HepG2 (cell line): ENCODE data around the gene NFIC. TPM values are rescaled to one million over a fixed set of nuclear protein-coding genes. Genes with fewer than 3 reads are reported as not detected.
A peak's percentile ranks its signal among the peaks of the same experiment; 100 is the strongest.

Experiments used
- ARNT2 ChIP-seq: sonication (generic); formaldehyde crosslinking; IDR thresholded peaks from 2 replicates; pipeline ENCODE4 v1.8.0; 2022; ENCODE audit warnings: mild to moderate bottlenecking, low read depth, missing genetic modification reagents, moderate library complexity
- BCL3 ChIP-seq: sonication (generic); formaldehyde crosslinking; IDR thresholded peaks from 2 replicates; pipeline ENCODE4 v1.5.1; 2020; ENCODE audit warnings: mild to moderate bottlenecking, missing genetic modification reagents, moderate library complexity
- CBX2 ChIP-seq, 2 experiments: fragments of 200-600 bp in 1 of 2; sonication (generic); formaldehyde crosslinking in 1 of 2; IDR thresholded peaks; 2 replicates each; pipeline versions ENCODE4 v1.7.0 to v1.8.1; 2018 to 2022; ENCODE audit warnings: low read depth in 2 of 2, low read length in 1 of 2, mild to moderate bottlenecking in 1 of 2, missing genetic modification reagents in 1 of 2
- CSRNP2 ChIP-seq: sonication (generic); formaldehyde crosslinking; conservative IDR thresholded peaks from 2 replicates; pipeline ENCODE4 v1.8.0; 2022; ENCODE audit warnings: low read depth, missing genetic modification reagents
- FOSL1 ChIP-seq: sonication (generic); formaldehyde crosslinking; IDR thresholded peaks from 2 replicates; pipeline ENCODE4 v1.9.0; 2021; ENCODE audit warnings: missing genetic modification reagents, borderline replicate concordance
- GABPA ChIP-seq, 2 experiments: IDR thresholded peaks; 2 replicates each; pipeline ENCODE4 v1.6.1; 2011 to 2016; ENCODE audit warnings: low read depth in 2 of 2, low read length in 1 of 2, missing biosample characterization in 1 of 2, missing genetic modification characterization in 1 of 2
- HNRNPLL ChIP-seq: fragments of 200-400 bp; formaldehyde crosslinking; IDR thresholded peaks from 2 replicates; pipeline ENCODE4 v1.6.1; 2017; ENCODE audit warnings: mild to moderate bottlenecking, low read depth, low read length; ENCODE audit not compliant: poor library complexity, severe bottlenecking
- IRF9 ChIP-seq: sonication (generic); formaldehyde crosslinking; IDR thresholded peaks from 2 replicates; pipeline ENCODE4 v1.8.0; 2022; ENCODE audit warnings: missing genetic modification reagents, mild to moderate bottlenecking, borderline replicate concordance
- KAT2B ChIP-seq: fragments of 150-350 bp; IDR thresholded peaks from 2 replicates; pipeline ENCODE4 v1.6.1; 2014; ENCODE audit warnings: low read depth, low read length, borderline replicate concordance
- KDM5B ChIP-seq: sonication (generic); formaldehyde crosslinking; IDR thresholded peaks from 2 replicates; pipeline ENCODE4 v1.4.0; 2020; ENCODE audit warnings: missing genetic modification reagents, mild to moderate bottlenecking, borderline replicate concordance
- MBD4 ChIP-seq: IDR thresholded peaks from 2 replicates; pipeline ENCODE4 v1.6.1; 2012; ENCODE audit warnings: low read length, inconsistent platforms, borderline replicate concordance
- POGZ ChIP-seq: sonication (generic); formaldehyde crosslinking; IDR thresholded peaks from 2 replicates; pipeline ENCODE4 v1.4.0; 2020; ENCODE audit warnings: mild to moderate bottlenecking, missing genetic modification reagents
- POLR2AphosphoS2 ChIP-seq: IDR thresholded peaks from 2 replicates; pipeline ENCODE4 v1.6.1; 2011; ENCODE audit warnings: low read depth, low read length, improper control_type of control experiment
- SPEN ChIP-seq: sonication (generic); formaldehyde crosslinking; IDR thresholded peaks from 2 replicates; pipeline ENCODE4 v1.5.1; 2020; ENCODE audit warnings: low read depth, mild to moderate bottlenecking, missing genetic modification reagents
- THAP9 ChIP-seq: sonication (generic); formaldehyde crosslinking; IDR thresholded peaks from 2 replicates; pipeline ENCODE4; 2020; ENCODE audit warnings: missing genetic modification reagents, mild to moderate bottlenecking, borderline replicate concordance
- U2AF1 ChIP-seq: fragments of 200-400 bp; formaldehyde crosslinking; optimal IDR thresholded peaks from 2 replicates; pipeline ENCODE3; 2017; ENCODE audit warnings: mild to moderate bottlenecking, low read depth, low read length
- ZNF30 ChIP-seq: sonication (generic); formaldehyde crosslinking; IDR thresholded peaks from 2 replicates; pipeline ENCODE4 v1.5.0; 2020; ENCODE audit warnings: mild to moderate bottlenecking, missing genetic modification reagents
- ZNF605 ChIP-seq: sonication (generic); formaldehyde crosslinking; IDR thresholded peaks from 2 replicates; pipeline ENCODE4 v1.8.0; 2022; ENCODE audit warnings: mild to moderate bottlenecking, missing genetic modification reagents
- ZNF782 ChIP-seq: sonication (generic); formaldehyde crosslinking; IDR thresholded peaks from 2 replicates; pipeline ENCODE4 v1.4.0; 2020; ENCODE audit warnings: missing genetic modification reagents, mild to moderate bottlenecking, borderline replicate concordance
- polyA plus RNA-seq, 8 experiments: library from polyadenylated mRNA; depleted of rRNA in 3 of 8; stranded (reverse) in 7 of 8; unstranded in 1 of 8; fragments of >200 nt; fragmentation: Illumina TruSeq in 4 of 8; extraction: Trizol in 4 of 8; gene quantifications; 2 replicates each; pipeline versions ENCODE4 v1.2.1 to v1.2.3, GENCODE V29; 2011 to 2016; ENCODE audit warnings: low read depth in 4 of 8, missing spikeins in 1 of 8, mixed read lengths in 1 of 8; ENCODE audit not compliant: insufficient read depth in 1 of 8
- total RNA-seq, 5 experiments: library from RNA; depleted of rRNA; stranded (reverse); fragments of >200 nt; fragmentation: Illumina TruSeq; extraction: Trizol; gene quantifications; 2 replicates each; pipeline ENCODE4 v1.2.3, GENCODE V29; 2016; ENCODE audit warnings: low read depth in 1 of 5
- TF ChIP-seq, protein P1 (sequence below): sonication (generic); formaldehyde crosslinking; IDR thresholded peaks from 2 replicates; pipeline ENCODE4 v1.8.1; 2023; ENCODE audit warnings: missing genetic modification reagents, mild to moderate bottlenecking, borderline replicate concordance

Gene NFIC
- total and polyA plus RNA-seq, 2 of the 13 experiments (the other 11 are each of a cell fraction or from before 2014, with no cell fraction given), result 1.3 to 2.5 TPM

GRCh38 chr19:3398114-3398899 is 31.9 kb downstream of the NFIC start (continued):
- TF ChIP-seq CBX2 (IDR thresholded peaks at IDR 0.05; ENCODE audit: low read depth, low read length) (no peak), CBX2 (CRISPR knock-in tag; IDR thresholded peaks at IDR 0.05; ENCODE audit: low read depth) (no peak), POLR2AphosphoS2 (no peak), GABPA (IDR thresholded peaks at IDR 0.05; ENCODE audit: low read depth, low read length) (no peak), GABPA (CRISPR knock-in tag; IDR thresholded peaks at IDR 0.05; ENCODE audit: low read depth) (peak; percentile 27; the same call in 1 of the 2 replicates), ZNF782 (CRISPR knock-in tag) (no peak), ARNT2 (CRISPR knock-in tag) (peak; percentile 77; the same call in 1 of the 2 replicates), SPEN (CRISPR knock-in tag) (peak; percentile 52; the same call in 1 of the 2 replicates), ZNF605 (CRISPR knock-in tag) (peak; percentile 73; the same call in 1 of the 2 replicates), BCL3 (CRISPR knock-in tag) (peak; percentile 87), MBD4 (no peak), CSRNP2 (CRISPR knock-in tag) (peak; percentile 56; the same call in 1 of the 2 replicates), THAP9 (CRISPR knock-in tag) (peak; percentile 84; the same call in 1 of the 2 replicates), IRF9 (CRISPR knock-in tag) (no peak), POGZ (peak; percentile 35; the same call in 1 of the 2 replicates), HNRNPLL (peak; percentile 29), KAT2B (no peak), KDM5B (peak; percentile 70; the same call in 1 of the 2 replicates), U2AF1 (no peak), FOSL1 (CRISPR knock-in tag) (no peak), ZNF30 (no peak)
- TF ChIP-seq, protein P1, sequence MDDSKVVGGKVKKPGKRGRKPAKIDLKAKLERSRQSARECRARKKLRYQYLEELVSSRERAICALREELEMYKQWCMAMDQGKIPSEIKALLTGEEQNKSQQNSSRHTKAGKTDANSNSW (CRISPR knock-in tag), result no peak; the same call in 1 of the 2 replicates
